Keratinocyte (primary cell): ENCODE results near the gene HNRNPAB. TPM values are rescaled to one million over a fixed set of nuclear protein-coding genes. Genes with fewer than 3 reads are reported as not detected.

Source experiments
- DNase-seq: peaks from one replicate; pipeline ENCODE4 v3.0.0-alpha.2; 2011; ENCODE audit warnings: low read depth, missing footprints, low spot score
- FAIRE-seq: peaks from 2 replicates; lab custom pipeline; 2011; peaks lifted over from hg19 to GRCh38; lab: Jason Lieb, UNC
- H2AFZ ChIP-seq: 2 replicates; pipeline ENCODE4 v1.6.0; 2012; ENCODE audit warnings: low read length, control low read depth, inconsistent platforms; ENCODE audit not compliant: control insufficient read depth
- H3K27ac ChIP-seq: 2 replicates; pipeline ENCODE4 v1.5.1; 2011; ENCODE audit warnings: low read length; ENCODE audit not compliant: control insufficient read depth, insufficient read depth
- H3K27me3 ChIP-seq: 3 replicates; pipeline ENCODE4 v1.6.0; 2011; ENCODE audit warnings: low read length; ENCODE audit not compliant: control insufficient read depth, insufficient read depth; ENCODE audit errors: extremely low read depth
- H3K36me3 ChIP-seq, 2 experiments: 2 replicates in 1 of 2; 3 replicates in 1 of 2; pipeline ENCODE4 v1.5.1; 2011; ENCODE audit warnings: low read length in 2 of 2, mild to moderate bottlenecking in 1 of 2; ENCODE audit not compliant: control insufficient read depth in 2 of 2, insufficient read depth in 2 of 2; ENCODE audit errors: extremely low read depth in 1 of 2
- H3K4me1 ChIP-seq: 3 replicates; pipeline ENCODE4 v1.5.1; 2011; ENCODE audit warnings: low read length; ENCODE audit not compliant: control insufficient read depth, insufficient read depth; ENCODE audit errors: extremely low read depth
- H3K4me2 ChIP-seq: 3 replicates; pipeline ENCODE4 v1.6.0; 2011; ENCODE audit warnings: low read depth, low read length; ENCODE audit not compliant: control insufficient read depth, insufficient read depth; ENCODE audit errors: extremely low read depth
- H3K4me3 ChIP-seq, 3 experiments: fragments of 200-600 bp in 1 of 3; sonication (generic) in 1 of 3; 2 replicates in 2 of 3; 3 replicates in 1 of 3; pipeline ENCODE4 v1.5.1; 2011 to 2016; ENCODE audit warnings: low read length in 3 of 3, mild to moderate bottlenecking in 3 of 3, control low read depth in 2 of 3, inconsistent platforms in 1 of 3, low read depth in 1 of 3, mixed read lengths in 1 of 3, mixed run types in 1 of 3, moderate library complexity in 1 of 3; ENCODE audit not compliant: control insufficient read depth in 2 of 3, insufficient read depth in 2 of 3; ENCODE audit errors: extremely low read depth in 1 of 3
- H3K79me2 ChIP-seq: 2 replicates; pipeline ENCODE4 v1.6.0; 2012; ENCODE audit warnings: low read length; ENCODE audit not compliant: control insufficient read depth, insufficient read depth
- H3K9ac ChIP-seq: 3 replicates; pipeline ENCODE4 v1.6.0; 2011; ENCODE audit warnings: low read length; ENCODE audit not compliant: control insufficient read depth, insufficient read depth; ENCODE audit errors: extremely low read depth
- H3K9me1 ChIP-seq: 3 replicates; pipeline ENCODE4 v1.6.0; 2011; ENCODE audit warnings: low read length; ENCODE audit not compliant: control insufficient read depth, insufficient read depth; ENCODE audit errors: extremely low read depth
- H3K9me3 ChIP-seq: 2 replicates; pipeline ENCODE4 v1.5.1; 2012; ENCODE audit warnings: low read depth, low read length; ENCODE audit not compliant: control insufficient read depth
- H4K20me1 ChIP-seq: 3 replicates; pipeline ENCODE4 v1.6.0; 2011; ENCODE audit warnings: low read length; ENCODE audit not compliant: control insufficient read depth, insufficient read depth; ENCODE audit errors: extremely low read depth
- EZH2 ChIP-seq: IDR thresholded peaks from one replicate; pipeline ENCODE4 v1.6.1; 2012; ENCODE audit warnings: inconsistent platforms, mild to moderate bottlenecking, low read length, moderate library complexity
- dilution Hi-C: fragments of 300-500 bp; cut with MboI; formaldehyde crosslinking; loops from one replicate; pipeline ENCODE4 v1.7.0; 2020; ENCODE audit warnings: low sequenced_read_pairs; ENCODE audit not compliant: extremely low pct_ligation_motif_present
- polyA plus RNA-seq, 5 experiments: library from polyadenylated mRNA; depleted of rRNA in 3 of 5; stranded (reverse) in 3 of 5; stranded (forward) in 1 of 5; unstranded in 1 of 5; fragments of >200 nt; gene quantifications; 1 replicate in 1 of 5; 2 replicates in 3 of 5; 3 replicates in 1 of 5; pipeline versions ENCODE4 v1.2.1 to v1.2.3, GENCODE V29; 2011 to 2012; ENCODE audit warnings: missing spikeins in 2 of 5, low read depth in 1 of 5, low replicate concordance in 1 of 5
- TF ChIP-seq, protein P1 (sequence below), 3 experiments: IDR thresholded peaks in 1 of 3; conservative IDR thresholded peaks in 1 of 3; optimal IDR thresholded peaks in 1 of 3; 2 replicates in 2 of 3; 3 replicates in 1 of 3; pipeline versions ENCODE3 to v1.5.1; 2011; ENCODE audit warnings: low read length in 3 of 3, mild to moderate bottlenecking in 3 of 3, moderate library complexity in 2 of 3, control low read depth in 1 of 3, inconsistent platforms in 1 of 3; ENCODE audit not compliant: insufficient read depth in 2 of 3; ENCODE audit errors: extremely low read depth in 1 of 3

HNRNPAB gene
- polyA plus RNA-seq, 1 donor (not counting 4 experiments of a cell fraction or from before 2014, with no cell fraction given), result 161 TPM

GRCh38 chr5:178241231-178241663, 36.9 kb downstream of the HNRNPAB start:
- no peaks in the 10 kb centered on the region for H3K79me2 ChIP-seq
- dilution Hi-C loops, result no loop called here
- no peaks in the 10 kb centered on the region for H3K9me3 ChIP-seq
- TF ChIP-seq, protein P1, sequence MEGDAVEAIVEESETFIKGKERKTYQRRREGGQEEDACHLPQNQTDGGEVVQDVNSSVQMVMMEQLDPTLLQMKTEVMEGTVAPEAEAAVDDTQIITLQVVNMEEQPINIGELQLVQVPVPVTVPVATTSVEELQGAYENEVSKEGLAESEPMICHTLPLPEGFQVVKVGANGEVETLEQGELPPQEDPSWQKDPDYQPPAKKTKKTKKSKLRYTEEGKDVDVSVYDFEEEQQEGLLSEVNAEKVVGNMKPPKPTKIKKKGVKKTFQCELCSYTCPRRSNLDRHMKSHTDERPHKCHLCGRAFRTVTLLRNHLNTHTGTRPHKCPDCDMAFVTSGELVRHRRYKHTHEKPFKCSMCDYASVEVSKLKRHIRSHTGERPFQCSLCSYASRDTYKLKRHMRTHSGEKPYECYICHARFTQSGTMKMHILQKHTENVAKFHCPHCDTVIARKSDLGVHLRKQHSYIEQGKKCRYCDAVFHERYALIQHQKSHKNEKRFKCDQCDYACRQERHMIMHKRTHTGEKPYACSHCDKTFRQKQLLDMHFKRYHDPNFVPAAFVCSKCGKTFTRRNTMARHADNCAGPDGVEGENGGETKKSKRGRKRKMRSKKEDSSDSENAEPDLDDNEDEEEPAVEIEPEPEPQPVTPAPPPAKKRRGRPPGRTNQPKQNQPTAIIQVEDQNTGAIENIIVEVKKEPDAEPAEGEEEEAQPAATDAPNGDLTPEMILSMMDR (optimal IDR thresholded peaks at IDR 0.05 in 1 of 3, IDR thresholded peaks at IDR 0.05 in 1 of 3, conservative IDR thresholded peaks at IDR 0.05 in 1 of 3; ENCODE audit: extremely low read depth in 1 of 3, insufficient read depth in 2 of 3, low read length in 3 of 3), result no peak
- TF ChIP-seq EZH2, result no peak
- no peak overlapping the region for H2AFZ ChIP-seq
- H3K9me1 ChIP-seq, result no peaks in the 10 kb centered on the region
- no peak overlapping the region for H3K9ac ChIP-seq
- H3K4me3 ChIP-seq, result no peak overlapping the region
- H3K4me1 ChIP-seq, result peaks cover 15% of the 10 kb centered on the region
- H4K20me1 ChIP-seq, result no peaks in the 10 kb centered on the region
- no peak for DNase-seq
- no peak for FAIRE-seq
- H3K4me2 ChIP-seq, result no peak overlapping the region
- no peaks in the 10 kb centered on the region for H3K36me3 ChIP-seq
- peaks cover 4% of the 10 kb centered on the region for H3K27me3 ChIP-seq
- no peak overlapping the region for H3K27ac ChIP-seq

- dilution Hi-C loops, result no loop called here
- Histone ChIP-seq H3K9me1 (no peaks in the 10 kb centered on the region), H4K20me1 (no peaks in the 10 kb centered on the region), H3K27me3 (peaks cover 4% of the 10 kb centered on the region), H2AFZ (no peak overlapping the region), H3K27ac (no peak overlapping the region), H3K79me2 (no peaks in the 10 kb centered on the region), H3K4me1 (peaks cover 13% of the 10 kb centered on the region), H3K4me2 (no peak overlapping the region), H3K36me3 (no peaks in the 10 kb centered on the region), H3K9ac (no peak overlapping the region), H3K4me3 (no peak overlapping the region), H3K9me3 (no peaks in the 10 kb centered on the region)
- DNase-seq, result no peak
- no peak for FAIRE-seq
- TF ChIP-seq EZH2, result no peak
- TF ChIP-seq, protein P1 (optimal IDR thresholded peaks at IDR 0.05 in 1 of 3, IDR thresholded peaks at IDR 0.05 in 1 of 3, conservative IDR thresholded peaks at IDR 0.05 in 1 of 3; ENCODE audit: extremely low read depth in 1 of 3, insufficient read depth in 2 of 3, low read length in 3 of 3), result no peak
These were observed 37.4 kb downstream of the HNRNPAB start for GRCh38 chr5:178241688-178242231.
